COLO829 (cell line): ENCODE results near the gene PLXND1.
A peak's percentile ranks its signal among the peaks of the same experiment; 100 is the strongest.
"Not testable (repeated sequence)": the region's sequence is repeated elsewhere in the genome, so short reads cannot be mapped to it uniquely, and the experiment has no call there.

Source experiments
- DNase-seq: peaks from one replicate; pipeline ENCODE4 v3.0.0; 2012; ENCODE audit warnings: low spot score

Gene PLXND1

DNA sequence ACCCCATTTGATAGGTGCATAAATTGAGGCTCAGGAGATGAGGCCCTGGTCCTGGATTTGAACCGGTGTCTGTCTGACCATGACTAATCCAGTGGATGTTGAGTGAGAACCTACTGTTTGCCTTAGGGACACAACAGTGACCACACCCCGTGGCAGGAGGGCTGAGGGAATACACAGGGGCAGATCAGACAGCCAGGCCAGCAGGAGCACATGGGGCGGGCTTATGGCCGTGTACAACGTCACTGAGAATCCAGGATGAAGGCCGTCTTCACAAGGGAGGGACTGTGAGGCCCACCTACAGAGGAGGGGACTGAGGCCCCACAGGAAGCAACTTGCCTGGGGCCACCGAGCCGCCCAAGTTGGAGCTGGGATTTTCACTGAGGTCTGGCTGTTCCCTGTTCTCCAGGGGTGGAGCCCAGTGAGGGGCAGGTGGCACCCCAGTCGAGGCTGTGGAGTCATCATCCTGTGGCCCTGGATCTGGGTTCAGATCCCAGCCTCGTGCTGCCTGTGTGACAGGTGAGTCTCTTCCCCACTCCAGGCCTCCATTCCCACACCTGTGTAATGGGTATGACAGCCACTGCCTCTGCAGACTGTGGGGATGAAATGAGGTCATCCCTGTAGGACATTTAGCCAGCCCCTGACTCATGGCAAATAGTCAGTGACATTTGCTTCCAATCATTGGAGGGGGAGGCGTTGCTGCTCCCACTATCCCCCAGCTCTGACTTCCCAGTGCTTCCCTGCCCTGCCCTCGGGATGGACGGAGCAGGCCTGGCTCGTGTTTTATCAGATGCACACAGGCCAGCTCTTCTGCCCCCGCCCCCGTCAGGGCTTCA is 6.3 kb upstream of the PLXND1 start:
- peak; percentile 69 for DNase-seq

DNA sequence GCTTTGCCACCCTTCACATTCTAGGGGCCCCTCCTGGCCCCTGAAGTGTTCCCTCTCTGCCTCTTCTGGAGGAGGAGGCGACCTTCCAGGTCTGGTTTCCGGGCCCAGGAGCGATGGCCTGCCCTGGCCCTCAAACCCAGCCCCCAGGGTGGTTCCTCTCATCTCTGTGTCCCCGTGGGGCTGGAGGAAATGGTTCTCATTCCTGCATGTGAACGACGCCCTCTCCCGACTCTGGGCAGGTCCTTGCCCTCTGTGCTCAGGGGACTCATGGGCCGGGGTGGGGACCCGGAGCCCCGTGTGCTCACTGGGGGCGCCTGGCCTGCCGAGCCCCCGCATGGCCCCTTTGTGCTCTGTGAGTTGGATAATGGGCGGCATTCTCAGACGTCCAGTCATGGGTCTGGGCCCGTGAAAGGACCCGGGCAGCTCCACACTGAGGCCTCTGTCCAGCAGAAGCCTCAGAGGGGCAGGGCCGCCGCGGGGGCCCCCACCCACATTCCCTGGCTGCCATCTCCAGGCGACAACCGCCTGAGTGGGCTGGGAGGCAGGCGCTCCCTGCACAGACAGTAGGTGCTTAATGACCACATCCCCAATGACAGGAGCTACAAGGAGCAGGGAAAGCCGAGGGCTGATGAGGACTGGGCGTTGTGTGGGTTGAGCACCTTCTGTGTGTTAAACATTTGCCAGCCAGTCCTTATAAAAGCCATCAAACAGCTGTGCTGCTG is 5.5 kb upstream of the PLXND1 start:
- DNase-seq: peak; percentile 83

DNA sequence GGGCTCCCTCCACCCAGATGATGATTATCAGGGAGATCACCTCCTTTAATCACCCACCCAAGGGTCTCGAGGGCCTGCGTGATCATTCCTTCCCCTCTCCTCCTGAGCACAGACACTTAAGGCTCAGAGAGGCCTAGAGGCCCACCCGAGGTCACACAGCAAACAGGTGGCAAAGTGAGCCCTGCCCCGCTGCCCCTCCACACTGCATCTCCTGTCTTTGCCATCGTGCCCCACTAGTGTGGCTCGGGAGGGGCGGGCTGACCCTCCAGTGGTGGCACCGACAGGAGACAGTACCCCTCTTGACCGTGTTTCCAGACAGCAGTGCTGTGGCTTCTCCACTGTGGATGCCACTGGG is 4.9 kb upstream of the PLXND1 start:
- no peak for DNase-seq

DNA sequence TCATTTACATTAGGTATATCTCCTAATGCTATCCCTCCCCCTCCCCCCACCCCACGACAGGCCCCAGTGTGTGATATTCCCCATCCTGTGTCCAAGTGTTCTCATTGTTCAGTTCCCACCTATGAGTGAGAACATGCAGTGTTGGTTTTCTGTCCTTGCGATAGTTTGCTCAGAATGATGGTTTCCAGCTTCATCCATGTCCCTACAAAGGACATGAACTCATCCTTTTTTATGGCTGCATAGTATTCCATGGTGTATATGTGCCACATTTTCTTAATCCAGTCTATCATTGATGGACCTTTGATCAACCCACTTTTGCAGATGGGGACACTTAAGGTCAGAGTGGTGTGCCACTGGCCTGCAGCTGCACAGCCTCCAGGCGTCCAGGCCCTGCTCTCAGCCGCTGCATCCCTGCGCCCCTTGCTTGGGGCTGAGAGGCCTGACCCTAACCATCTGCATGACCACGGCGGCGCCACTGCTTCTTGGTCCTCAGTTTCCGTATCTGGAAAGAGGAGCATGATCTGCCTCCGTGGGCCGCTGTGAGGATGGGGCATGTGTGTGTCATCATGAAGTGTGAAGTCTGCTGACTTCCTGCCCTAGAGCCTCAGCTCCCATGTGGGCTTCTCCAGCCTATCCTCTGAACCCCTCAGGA is 4.4 kb upstream of the PLXND1 start:
- DNase-seq: not testable (repeated sequence)

DNA sequence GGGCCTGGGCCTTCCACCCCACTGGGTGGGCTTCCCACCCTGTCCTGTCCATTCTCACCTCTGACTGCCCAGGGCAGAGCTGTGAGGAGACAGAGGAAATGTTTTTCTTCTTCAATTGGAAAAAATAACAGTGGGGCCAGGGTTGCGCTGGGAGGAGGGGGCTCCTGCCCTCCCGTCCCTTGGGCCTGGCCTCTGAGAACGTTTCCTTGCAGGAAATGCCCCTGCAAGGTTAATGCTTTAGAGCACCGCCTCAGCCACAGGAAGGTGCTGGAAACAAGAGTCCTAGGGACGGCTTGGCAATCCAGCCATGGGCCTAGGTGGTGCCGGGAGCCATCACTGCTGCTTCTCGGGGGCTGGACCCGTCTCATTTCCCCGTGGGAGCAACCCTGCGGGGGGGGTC is 3.8 kb upstream of the PLXND1 start:
- DNase-seq: no peak

DNA sequence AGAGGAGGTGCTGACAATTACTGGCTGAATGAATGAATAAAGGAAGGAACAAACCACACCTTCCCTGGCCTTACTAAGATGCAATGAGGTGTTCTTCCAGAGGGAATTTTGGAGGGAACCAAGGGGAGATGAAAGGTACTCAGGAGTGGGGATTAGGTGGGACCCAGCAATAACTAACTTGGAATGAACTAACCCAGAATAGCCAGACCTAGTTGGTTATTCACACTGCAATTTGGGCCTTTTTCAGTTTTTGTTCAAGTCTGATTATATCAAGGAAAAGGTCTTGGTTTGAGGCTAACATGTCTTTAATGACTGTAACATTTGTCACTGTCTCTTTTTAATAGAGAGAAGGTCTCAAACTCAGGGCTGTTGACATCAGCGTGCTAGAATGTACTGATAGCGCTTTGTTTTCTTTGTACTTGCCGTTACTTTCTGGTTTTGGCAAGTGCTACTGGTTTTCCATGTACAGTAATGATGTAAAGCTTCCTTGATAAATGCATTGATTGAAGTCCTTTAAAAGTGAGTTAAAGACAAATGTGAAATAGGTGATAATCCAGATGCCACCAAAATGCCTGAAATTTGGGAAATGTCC is 3.2 kb upstream of the PLXND1 start:
- DNase-seq: no peak

DNA sequence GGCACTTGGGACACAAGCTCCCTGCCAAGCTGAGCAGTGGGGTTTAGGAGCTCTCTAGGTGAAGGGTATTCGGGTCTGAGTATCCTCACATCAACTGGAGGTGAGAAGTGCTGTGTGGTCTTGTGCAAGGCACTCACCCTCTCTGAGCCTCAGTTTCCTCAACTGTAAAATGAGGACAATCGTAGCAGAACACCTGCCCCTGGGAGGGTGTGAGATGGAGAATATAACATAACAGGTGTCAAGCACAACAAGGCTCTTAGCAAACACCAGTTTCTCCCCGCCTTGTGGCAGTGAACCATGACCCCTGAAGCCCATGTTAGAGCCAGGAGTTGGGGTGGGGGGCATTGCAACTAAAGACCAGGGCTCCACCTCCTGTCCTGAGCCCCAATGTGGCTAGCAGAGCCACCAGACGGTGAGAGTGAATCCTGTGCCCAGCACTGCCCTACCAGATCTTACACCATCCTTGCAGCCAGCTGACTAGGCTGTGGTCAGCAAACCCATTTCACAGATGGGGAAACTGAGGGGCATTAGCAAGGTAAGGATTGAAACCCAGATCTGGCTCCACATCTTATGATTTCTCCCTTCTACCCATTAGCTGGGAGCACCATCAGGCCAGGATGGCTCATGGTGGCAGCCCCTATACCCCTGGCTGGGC is 2.6 kb upstream of the PLXND1 start:
- no peak for DNase-seq

DNA sequence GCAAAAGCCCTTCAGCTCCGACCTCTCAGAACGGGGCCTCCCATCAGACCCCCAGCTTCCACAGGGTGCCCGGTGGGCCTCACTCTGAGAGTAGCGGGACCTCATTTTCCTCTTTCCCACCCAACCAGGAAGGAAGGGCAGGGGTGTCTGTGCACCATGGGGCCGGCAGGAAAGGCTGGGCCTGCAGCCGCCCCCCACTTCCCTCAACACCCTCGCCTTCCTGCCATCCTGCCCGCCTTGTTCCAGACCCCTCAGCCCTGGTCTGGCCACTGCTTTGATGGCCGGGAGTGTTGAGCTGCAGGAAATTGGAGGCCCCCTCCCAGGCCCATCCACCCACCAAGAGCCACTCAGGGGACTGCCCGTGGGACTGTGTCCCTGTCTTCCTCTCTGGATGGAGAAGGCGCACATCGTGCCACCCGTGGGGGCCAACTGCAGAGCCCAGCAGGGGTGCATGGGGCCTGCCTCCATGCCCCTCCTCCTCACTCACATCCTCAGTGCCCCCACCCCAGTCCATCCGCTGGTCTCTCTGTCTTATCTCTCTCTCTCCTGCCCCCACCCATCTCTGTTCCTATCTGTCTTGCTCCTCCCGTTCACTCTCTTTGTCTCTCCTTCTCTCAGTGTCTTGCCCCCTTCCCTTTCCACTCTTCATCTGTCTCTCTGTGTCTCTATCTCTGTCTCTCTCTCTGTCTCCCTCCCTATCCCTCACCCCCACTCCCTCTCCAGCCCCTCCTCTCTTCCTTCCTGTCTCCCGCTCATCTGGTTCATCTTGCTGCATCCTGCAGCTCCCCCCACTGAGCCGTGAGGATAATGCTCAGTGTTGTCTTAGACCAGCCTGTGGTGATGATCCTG is 1.8 kb upstream of the PLXND1 start:
- DNase-seq: no peak

DNA sequence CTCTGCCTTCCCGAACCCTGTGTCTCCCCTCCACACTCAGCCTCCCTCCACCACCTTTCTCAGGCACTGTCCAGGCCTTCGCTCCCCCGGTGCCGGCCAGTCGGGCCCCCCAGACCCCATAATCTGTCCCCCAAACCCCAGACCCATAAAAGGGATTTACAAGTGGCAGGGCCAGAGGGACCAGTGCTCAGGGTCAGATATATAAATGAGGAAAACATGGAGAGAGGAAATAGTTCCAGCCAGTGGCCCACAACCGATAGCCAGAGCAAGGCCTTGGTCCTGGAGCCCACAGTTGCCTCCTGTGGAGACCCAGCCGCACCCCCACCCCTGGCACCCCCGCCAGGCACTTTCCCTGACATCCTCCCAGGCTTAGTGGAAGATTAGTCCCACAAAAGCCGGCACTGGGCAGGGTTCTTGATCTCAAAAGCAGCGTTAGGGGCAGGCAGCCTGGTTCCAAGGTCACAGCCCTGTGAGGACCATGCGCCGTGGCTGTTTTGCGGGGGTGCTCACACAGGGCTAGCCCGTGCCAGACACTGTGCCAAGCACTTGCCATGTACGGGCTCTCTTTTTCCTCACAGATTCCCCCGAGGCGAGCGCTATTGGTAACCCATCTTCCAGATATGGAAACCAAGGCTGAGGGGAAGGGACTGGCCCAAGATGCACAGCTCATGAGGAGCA is 1.1 kb upstream of the PLXND1 start:
- no peak for DNase-seq

DNA sequence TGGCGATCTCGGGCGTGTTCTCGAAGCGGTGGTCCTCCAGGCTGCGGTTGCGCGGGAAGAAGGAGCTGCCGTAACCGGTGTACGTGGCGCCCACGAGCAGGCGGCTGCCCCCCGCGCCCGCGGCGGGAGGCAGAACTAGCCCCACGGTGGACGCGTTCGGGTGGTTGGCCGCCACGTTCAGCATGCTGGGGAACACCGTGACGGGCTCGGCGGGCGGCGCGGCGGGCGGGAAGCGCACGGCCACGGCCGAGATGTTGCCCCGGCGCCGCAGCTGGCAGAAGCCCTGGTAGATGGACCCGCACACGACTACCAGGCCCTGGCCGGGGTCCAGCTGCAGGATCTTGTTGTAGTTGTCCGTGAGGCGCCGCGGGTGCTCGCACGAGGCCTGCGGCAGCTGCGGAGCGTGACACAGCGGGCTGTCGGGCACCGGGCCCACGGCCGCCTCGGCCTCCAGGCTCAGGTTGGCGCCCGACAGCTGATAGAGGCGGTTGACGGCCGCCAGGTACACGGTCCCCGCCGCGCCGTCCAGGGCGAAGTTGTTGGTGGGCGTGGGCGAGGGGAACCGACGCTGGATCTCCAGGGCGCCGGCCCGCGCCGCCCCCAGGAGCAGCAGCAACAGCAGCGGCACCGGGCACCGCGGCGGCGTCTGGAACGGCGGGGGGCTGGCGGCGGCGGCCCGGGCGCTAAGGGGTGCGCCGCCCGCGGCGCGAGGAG is 397 bp downstream of the PLXND1 start:
- DNase-seq: no peak

DNA sequence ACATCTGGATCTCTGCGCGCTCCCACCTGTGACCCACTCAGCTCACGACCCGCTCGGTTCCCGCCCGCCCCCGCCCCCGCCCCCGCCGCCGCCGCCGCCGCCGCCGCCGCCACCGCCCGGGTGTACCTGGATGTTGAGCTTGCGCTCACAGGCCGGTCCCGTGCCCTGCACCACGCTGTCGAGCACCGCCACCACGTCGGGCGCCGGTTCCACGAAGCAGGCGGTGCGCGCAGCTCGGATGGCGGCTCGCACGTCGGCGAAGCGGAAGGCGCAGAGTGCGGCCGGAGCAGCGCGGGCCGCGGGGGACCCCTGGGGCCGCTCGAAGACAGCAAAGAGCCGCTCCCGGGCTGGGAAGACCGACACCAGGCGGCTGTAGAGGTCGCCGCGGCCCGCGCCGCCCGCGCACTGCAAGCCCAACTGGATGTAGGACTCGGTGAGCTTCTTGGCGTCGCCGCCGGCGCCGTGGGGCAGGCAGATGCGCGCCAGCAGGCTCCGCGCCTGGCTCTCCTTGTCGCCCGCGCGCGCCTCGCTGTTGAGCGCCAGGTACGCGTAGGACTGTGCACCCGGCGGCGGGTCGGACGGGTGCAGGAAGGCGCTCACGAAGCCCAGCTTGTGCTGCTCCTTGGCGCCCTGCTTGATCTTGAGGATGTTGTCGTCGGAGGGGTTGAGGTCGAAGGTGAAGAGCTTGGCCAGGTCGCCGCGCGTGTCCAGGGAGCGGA is 1.1 kb downstream of the PLXND1 start:
- no peak for DNase-seq

DNA sequence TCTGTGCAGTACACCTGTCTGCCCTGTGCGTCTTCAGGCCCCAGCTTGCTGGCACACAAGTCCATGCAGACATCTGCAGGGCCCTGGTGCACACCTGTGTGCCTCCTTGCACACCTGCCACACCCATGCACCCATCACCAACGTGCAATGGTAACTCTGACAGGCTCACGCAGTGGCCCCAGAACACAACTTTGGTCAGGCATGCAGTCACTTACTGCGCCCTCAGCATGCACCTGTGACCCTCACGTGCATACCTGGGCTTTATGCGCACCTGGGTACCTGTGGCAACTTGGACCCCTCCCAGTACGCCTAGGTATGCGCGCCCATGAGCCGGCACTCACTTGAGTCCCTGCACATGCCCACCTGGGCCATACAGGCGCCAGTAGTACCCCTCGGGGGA is 1.7 kb downstream of the PLXND1 start:
- no peak for DNase-seq

DNA sequence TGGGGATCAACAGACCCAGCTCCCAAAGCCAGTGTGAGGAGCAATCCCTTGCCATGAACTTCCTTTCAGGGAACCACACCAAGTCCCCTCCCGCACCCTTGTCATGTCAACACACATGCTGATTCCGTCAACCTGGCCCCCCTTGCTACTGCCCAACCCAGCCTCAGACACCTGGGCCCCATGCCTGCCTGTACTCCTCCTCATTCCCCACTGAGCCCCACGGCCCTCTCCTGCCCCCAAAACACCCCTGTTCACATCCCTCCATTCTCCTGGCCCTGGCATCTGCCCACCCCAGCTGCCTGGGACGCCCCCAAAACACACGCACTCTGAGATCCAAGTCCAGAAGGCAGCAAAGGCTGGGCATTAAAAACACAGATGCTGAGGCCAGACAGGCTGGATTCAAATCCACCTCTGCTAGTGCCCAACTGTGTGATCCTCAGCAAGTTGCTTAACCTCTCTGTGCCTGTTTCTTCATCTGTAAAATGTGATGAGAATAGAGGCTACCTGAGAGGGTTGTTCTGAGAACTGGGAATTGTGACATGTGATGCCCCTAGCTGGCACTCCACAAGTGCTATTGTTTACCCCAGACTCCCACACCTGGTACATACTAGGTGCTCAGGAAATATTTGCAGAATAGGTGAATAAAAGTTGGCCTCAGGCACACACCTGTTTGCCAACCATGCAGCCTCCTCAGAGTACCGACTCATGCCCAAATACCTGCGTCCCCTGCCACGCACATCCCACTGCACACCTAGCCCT is 2.3 kb downstream of the PLXND1 start:
- no peak for DNase-seq

DNA sequence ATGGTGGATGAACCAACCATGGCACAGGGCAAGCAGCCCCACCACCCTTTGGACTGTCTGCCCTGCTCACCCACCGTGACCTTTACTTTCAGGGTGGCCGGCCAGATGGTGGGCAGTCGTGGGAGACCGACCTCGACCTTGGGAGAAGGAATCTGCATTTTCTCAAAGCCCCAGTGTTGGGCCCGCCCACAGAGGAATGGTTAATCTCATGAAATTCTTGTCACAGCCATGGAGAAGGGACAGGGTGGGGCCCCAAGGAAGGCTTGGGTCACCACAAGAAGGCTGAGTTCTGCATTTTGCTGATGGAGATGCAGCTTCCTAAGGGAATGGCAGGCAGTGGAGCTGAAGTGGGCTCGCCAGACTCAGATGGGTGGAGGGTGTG is 2.9 kb downstream of the PLXND1 start:
- DNase-seq: no peak

DNA sequence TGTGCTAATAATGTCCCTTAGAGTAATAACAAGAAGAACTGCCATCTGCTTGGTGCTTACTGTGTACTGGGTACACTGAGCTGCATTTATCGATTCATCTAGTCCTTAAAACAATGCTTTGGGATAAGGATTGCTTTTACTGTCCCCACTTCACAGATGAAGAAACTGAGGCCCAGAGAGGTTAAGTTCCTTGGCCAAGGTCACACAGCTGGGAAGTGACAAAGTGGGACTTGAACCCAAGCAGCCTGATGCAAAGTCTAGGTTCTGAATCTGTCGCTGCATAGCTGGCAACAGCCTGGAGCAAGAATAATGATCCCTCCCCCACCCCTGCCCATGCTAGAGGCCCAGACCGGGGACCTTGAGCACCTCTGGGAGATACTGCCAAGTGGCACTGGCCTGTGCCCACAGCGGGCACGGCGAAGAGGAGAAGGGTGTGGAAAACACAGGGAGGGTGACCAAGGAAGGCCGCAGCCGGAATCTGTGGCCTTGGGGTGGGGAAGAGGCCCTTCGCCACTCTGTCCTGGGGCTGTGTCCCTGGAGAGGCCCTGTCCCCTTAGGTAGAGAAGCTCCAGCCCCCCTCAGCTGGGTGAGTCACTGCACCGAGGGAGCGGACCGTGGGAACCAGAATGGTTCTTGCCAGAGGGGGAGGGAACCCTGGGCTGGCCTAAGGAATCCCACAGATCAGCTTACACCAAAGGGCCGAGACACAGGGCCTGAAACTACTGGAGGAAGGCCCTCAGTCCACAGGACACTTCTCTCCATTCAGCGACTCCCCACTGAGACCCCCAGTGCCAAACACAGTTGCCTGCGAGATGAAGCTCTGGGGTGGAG is 3.5 kb downstream of the PLXND1 start:
- no peak for DNase-seq

DNA sequence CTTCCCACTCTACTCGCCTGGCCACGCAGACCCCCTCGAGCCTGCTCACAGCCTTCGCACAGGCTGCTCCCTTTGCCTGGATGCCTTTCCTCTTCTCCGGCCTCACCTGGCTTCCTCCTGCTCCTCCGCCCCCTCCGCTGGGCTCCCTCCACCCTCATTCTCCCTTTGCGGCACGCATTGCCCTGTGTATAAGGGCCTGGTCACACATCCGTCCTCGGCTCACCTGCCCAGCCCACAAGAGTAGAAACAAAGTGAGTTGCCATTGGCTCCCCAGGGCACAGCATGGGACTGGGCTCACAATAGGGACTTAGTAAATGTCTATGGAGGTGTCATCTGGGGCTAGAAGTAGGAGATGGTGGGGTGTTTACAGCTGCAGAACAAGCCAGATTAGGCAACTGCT is 4.2 kb downstream of the PLXND1 start:
- no peak for DNase-seq

DNA sequence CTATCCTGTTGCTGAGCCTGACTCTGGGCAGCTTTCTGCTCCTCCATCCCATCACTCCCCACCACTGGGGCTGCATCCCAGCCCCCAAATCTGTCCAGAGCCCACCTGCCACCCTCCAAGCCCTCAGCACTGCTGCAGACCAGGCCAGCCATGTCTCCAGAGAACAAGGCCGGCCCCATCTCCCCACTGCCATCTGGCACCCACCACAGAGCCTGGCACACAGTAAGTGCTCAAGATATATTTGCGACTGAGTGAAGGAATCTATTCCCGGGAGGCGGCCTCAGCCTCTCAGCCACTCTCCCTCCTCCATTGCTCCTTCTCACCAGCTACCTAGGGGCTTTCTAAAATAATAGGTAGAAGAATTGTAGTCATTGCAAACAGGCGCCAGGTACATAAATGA is 4.8 kb downstream of the PLXND1 start:
- no peak for DNase-seq

DNA sequence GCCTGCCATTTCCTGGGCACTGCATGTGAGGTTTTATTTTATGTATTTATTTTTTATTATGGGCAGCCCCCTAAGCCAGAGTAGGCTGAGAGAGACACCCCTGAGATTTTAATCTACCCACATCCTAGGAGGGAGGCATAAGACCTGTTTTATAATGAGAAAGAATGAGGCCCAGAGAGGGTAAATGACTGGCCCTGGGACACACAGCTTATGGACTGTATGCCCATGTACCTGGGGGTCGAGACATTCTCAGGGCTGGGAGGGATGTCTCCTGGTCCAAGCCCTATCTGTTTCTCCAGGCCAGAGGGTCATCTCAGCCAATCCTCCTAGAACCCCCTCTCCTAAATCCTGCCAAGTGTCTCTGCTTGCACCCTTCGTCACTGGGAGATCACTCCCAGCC is 6.1 kb downstream of the PLXND1 start:
- no peak for DNase-seq
